HUES48 (cell line): ENCODE results near the gene ZNF747.

Experiments used
- H3K27ac ChIP-seq: one replicate; pipeline ENCODE4 v1.7.0; 2013; ENCODE audit warnings: low read depth, low read length, inconsistent platforms
- H3K27me3 ChIP-seq: 2 replicates; pipeline ENCODE4 v1.6.1; 2013; ENCODE audit warnings: mild to moderate bottlenecking, low read length; ENCODE audit not compliant: control insufficient read depth, insufficient read depth
- H3K36me3 ChIP-seq: 2 replicates; pipeline ENCODE4 v1.6.1; 2013; ENCODE audit warnings: low read length; ENCODE audit not compliant: control insufficient read depth, insufficient read depth
- H3K4me1 ChIP-seq: 2 replicates; pipeline ENCODE4 v1.6.1; 2013; ENCODE audit warnings: mild to moderate bottlenecking, low read length; ENCODE audit not compliant: control insufficient read depth, insufficient read depth
- H3K4me3 ChIP-seq: 2 replicates; pipeline ENCODE4 v1.5.1; 2013; ENCODE audit warnings: mild to moderate bottlenecking, low read depth, low read length
- H3K9ac ChIP-seq: 2 replicates; pipeline ENCODE4 v1.6.1; 2013; ENCODE audit warnings: mild to moderate bottlenecking, low read depth, low read length, moderate library complexity
- H3K9me3 ChIP-seq: 2 replicates; pipeline ENCODE4 v1.6.1; 2013; ENCODE audit warnings: low read length; ENCODE audit not compliant: control insufficient read depth, insufficient read depth

Gene ZNF747

DNA sequence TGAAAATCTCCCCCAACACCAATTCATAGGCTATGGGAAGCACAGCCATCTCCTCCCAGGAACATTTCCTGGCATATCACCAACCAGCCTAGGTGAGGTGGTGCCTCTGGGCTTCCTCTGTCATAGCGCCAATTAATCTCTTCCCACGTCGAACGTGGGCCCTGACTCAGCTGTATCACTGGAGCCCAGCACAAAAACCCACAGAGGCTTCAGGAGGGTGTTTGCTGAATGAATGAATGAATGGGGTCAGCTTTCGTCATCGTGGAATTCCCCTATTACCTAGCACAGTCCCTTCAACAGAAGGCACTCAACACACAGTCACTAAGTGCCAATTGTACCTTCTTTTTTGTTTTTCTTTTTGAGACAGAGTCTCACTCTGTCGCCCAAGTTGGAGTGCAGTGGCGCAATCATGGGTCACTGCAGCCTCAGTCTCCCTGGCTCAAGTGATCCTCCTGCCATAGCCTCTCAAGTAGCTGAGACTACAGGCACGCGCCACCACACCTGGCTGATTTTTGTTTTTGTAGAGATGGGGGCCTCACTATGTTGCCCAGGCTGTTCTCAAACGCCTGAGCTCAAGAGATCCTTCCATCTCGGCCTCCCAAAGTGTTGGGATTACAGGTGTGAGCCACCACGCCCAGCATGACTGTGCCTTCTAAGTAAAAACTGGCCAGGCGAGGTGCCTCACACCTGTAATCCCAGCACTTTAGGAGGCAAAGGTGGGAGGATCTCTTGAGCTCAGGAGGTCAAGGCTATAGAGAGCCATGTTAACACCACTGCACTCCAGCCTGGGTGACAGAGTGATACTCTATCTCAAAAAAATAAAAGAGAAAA, 32.7 kb upstream of the ZNF747 start:
- no peaks in the 10 kb centered on the region for H3K36me3 ChIP-seq
- no peaks in the 10 kb centered on the region for H3K9me3 ChIP-seq
- H3K27me3 ChIP-seq = no peaks in the 10 kb centered on the region
- peaks cover 10% of the 10 kb centered on the region for H3K4me1 ChIP-seq
- no peak overlapping the region for H3K27ac ChIP-seq
- H3K9ac ChIP-seq = no peak overlapping the region
- H3K4me3 ChIP-seq = no peak overlapping the region

GRCh38 chr16:30566531-30566930, 31.9 kb upstream of the ZNF747 start:
- Histone ChIP-seq H3K27ac (no peak overlapping the region), H3K36me3 (no peaks in the 10 kb centered on the region), H3K4me3 (no peak overlapping the region), H3K9ac (no peak overlapping the region), H3K9me3 (no peaks in the 10 kb centered on the region), H3K4me1 (peaks cover 10% of the 10 kb centered on the region), H3K27me3 (no peaks in the 10 kb centered on the region)

DNA sequence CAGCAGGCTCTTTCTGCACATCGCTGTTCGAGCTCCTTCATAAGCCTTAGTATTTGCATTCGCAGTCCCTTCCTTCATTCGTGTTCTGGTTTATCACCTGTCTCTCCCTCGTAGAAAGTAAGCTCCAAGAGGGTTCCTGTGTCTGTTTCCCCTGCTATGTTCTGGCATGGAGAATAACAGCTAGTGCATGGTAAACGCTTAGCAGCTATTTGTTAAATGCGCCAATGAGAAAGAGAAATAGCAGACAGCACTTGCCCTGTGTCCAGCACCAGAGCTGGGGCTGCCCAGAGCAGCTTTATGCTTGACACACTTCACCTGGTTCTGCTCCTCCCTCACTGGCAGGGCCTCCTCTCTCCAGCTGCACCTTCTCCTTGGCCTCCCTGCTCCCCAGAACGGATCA, 31.3 kb upstream of the ZNF747 start:
- peaks cover 8% of the 10 kb centered on the region for H3K4me1 ChIP-seq
- no peak overlapping the region for H3K9ac ChIP-seq
- H3K27ac ChIP-seq = no peak overlapping the region

DNA sequence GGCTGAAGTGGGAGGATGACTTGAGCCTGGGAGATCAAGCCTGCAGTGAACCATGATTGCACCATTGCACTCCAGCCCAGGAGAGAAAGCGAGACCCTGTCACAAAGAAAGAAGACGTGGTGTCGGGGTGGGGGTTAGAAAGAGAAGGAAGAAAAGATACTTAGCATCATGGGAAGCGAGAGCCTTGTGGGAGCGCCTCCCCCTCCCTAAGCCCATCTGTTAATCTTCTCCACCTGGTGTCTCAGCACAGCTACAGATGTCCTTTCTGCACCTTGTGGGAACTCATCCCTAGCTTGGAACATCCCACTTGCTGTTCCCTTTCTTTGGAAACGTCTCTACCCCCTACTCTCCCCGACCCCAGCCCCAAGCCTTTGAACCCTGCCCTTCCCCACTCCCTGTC, 30.9 kb upstream of the ZNF747 start:
- Histone ChIP-seq H3K4me3 (no peak overlapping the region), H3K36me3 (no peaks in the 10 kb centered on the region), H3K9ac (no peak overlapping the region), H3K9me3 (no peaks in the 10 kb centered on the region), H3K27ac (no peak overlapping the region), H3K27me3 (no peaks in the 10 kb centered on the region), H3K4me1 (peaks cover 5% of the 10 kb centered on the region)

More for the DNA sequence above, 31.3 kb upstream of the ZNF747 start:
- Histone ChIP-seq H3K27me3 (no peaks in the 10 kb centered on the region), H3K4me3 (no peak overlapping the region), H3K9me3 (no peaks in the 10 kb centered on the region), H3K36me3 (no peaks in the 10 kb centered on the region)

DNA sequence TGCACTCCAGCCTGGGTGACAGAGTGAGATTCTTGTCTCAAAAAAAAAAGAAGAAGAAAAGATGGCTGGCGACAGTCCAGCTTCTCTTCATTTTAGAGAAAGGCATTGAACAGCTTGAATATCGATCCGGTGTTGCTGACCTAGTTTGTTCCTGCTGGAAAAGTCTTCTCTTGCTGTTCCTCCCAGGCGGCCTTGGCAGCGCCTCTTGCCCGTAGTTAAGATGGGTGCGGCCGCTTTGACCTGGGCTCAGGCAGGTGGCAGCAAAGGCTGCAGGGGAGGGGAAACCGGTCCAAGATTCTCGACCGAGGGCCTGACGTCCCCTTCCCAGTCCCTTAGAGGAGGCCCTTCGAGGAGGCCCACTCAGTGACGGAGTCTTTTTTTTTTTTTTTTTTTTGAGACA, 27.4 kb upstream of the ZNF747 start:
- H3K36me3 ChIP-seq = no peaks in the 10 kb centered on the region
- H3K4me1 ChIP-seq = peaks cover 4% of the 10 kb centered on the region; the same call in 1 of the 2 replicates
- H3K27me3 ChIP-seq = no peaks in the 10 kb centered on the region
- H3K27ac ChIP-seq = no peak overlapping the region
- no peak overlapping the region for H3K9ac ChIP-seq
- H3K4me3 ChIP-seq = no peak overlapping the region
- H3K9me3 ChIP-seq = no peaks in the 10 kb centered on the region

DNA sequence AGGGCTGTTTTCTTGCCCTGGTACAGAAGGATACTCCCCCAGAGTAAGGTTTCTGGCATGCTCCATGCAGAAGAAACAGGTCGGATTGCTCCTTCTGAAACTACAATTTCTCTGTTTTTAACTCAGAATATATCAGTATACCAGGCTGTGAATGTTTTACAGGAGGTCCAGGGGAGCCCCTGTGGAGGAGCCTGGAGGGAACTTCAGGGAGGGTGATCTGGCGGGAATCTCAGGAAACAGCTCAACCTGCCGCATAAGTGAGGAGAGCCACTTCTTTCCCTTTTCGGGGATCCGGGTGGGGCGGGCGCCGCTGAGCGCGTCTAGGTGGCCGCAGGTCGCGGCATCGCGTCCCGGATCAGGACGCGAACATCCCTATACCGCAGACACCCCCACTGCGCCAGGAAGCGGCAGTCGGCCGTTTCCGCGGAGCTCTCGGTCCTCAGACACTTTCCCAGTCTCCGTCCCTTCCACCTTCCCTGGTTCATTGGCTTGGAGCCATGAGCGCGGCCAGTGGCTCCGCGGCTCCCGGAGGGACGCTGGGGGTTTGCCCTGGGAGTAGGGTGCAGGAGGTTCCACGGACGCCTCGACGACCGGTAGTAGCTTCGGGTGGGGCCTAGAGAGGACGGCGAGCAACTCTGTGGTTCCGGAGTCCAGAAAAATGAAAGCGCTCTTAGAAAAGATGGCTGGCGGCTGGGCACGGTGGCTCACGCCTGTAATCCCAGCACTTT, 26.6 kb upstream of the ZNF747 start:
- H3K9me3 ChIP-seq = no peaks in the 10 kb centered on the region
- no peak overlapping the region for H3K27ac ChIP-seq
- no peak overlapping the region for H3K9ac ChIP-seq
- H3K36me3 ChIP-seq = 0 out of 2 replicates have a peak, but pooled peaks cover under 1% of the 10 kb centered on the region
- peaks cover 4% of the 10 kb centered on the region; the same call in 1 of the 2 replicates for H3K4me1 ChIP-seq
- no peaks in the 10 kb centered on the region for H3K27me3 ChIP-seq
- peak overlapping the region; percentile 14 for H3K4me3 ChIP-seq

DNA sequence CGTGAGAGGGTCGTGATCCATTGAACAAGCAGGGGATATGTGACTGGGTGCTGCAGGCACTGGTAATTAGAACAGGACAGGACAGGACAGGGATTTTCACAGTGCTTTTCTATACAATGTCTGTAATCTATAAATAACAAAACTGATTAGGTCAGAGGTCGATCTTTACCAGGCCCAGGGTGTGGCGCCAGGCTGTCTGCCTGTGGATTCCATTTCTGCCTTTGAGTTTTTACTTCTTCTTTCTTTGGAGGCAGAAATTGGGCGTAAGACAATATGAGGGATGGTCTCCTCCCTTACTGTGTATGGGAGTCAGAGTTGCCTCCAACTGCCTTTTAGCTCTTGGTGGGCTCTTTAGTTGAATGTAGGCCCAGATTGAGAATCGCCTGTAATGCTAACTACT, 25.0 kb upstream of the ZNF747 start:
- Histone ChIP-seq H3K9me3 (no peaks in the 10 kb centered on the region), H3K9ac (no peak overlapping the region), H3K27me3 (no peaks in the 10 kb centered on the region), H3K36me3 (peaks cover 12% of the 10 kb centered on the region), H3K4me1 (peaks cover 6% of the 10 kb centered on the region; the same call in 1 of the 2 replicates), H3K27ac (no peak overlapping the region), H3K4me3 (no peak overlapping the region)

- peaks cover 6% of the 10 kb centered on the region; the same call in 1 of the 2 replicates for H3K4me1 ChIP-seq
- H3K9ac ChIP-seq = peak overlapping the region; percentile 60
- H3K27ac ChIP-seq = peak overlapping the region; percentile 96
- peaks cover 20% of the 10 kb centered on the region for H3K36me3 ChIP-seq
- no peaks in the 10 kb centered on the region for H3K9me3 ChIP-seq
- no peaks in the 10 kb centered on the region for H3K27me3 ChIP-seq
- peak overlapping the region; percentile 51 for H3K4me3 ChIP-seq
These were observed 24.2 kb upstream of the ZNF747 start for GRCh38 chr16:30558789-30559377.

DNA sequence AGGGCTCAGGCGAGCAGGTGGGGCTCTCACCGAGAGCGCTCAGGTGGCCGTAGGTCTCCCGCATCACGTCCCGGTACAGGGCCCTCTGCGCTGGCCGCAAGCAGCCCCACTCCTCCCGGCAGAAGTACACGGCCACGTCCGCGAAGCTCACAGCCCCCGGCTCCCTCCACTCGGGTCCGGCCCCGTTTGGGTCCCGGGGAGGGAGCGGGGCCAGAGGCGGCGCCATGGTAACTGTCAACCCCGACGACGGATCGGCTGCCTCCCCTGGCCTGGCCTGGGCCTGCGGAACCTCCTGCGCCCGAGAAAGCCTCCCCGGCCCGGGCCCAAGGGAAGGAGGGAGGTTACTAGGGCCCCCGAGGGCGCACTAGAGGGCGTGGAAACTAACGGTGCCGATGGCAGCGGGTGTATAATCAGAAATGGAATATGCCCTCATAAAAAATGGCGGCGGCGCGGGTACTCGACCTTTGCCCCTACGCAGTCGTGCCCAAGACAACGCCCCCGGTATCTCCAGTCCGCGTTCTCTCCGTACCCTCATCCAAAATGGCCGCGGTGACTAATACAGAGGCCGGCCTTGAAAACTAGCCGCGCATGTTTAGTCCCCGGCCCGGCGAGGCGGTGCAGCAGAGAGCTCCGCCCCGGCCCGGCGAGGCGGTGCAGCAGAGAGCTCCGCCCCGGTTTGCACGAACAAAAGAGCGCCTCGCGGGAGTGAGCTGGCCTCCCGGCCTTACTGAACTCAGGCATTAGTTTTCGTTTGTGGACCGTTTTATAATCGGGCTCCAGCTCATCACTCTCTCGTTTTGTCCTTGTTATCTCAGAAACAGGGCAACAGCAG, 23.5 kb upstream of the ZNF747 start, which contains the start of gene ZNF764:
Gene ZNF764 (minus strand): TSS at position 418 of the 832 bp plus-strand sequence. CDS start 192 bp downstream, at position 226.
- Histone ChIP-seq H3K9me3 (no peaks in the 10 kb centered on the region), H3K4me3 (peak within 1 kb of the TSS; percentile 99), H3K36me3 (peaks cover 27% of the 10 kb centered on the region), H3K27ac (peak within 1 kb of the TSS; percentile 96), H3K9ac (peak within 1 kb of the TSS; percentile 84), H3K4me1 (peaks cover 6% of the 10 kb centered on the region; the same call in 1 of the 2 replicates), H3K27me3 (no peaks in the 10 kb centered on the region)

DNA sequence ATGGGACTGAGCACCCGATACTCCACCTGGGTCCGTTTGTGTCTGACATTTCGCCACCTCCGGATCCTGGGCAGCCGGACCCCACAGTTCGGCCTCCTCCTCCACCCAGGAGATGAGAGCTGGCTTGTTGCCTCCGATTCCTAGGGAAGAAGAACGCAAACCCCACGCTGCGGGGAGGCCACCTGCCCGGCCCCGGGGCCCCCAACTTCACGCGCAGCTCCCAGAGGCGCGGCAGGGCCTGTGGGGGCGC, 23.0 kb upstream of the ZNF747 start:
- H3K4me3 ChIP-seq = peak overlapping the region; percentile 99
- H3K27me3 ChIP-seq = no peaks in the 10 kb centered on the region
- no peaks in the 10 kb centered on the region for H3K9me3 ChIP-seq
- peaks cover 6% of the 10 kb centered on the region; the same call in 1 of the 2 replicates for H3K4me1 ChIP-seq
- peaks cover 28% of the 10 kb centered on the region for H3K36me3 ChIP-seq
- H3K9ac ChIP-seq = peak overlapping the region; percentile 84
- peak overlapping the region; percentile 96 for H3K27ac ChIP-seq
